Activated naive CD8-positive, alpha-beta T cell treated with anti-CD3 and anti-CD28 coated beads, Interleukin-2, amount 10 ng/mL, durations not matched to agents 7 days and 5 days (primary cell): ENCODE results near the gene TUT7. TPM values are rescaled to one million over a fixed set of nuclear protein-coding genes. Genes with fewer than 3 reads are reported as not detected.

Source experiments
- ATAC-seq: fragments of 150-1000 bp; cut with Tn5 transposase; one replicate; pipeline ENCODE4 v1.10.0; 2021; ENCODE audit warnings: low read depth, moderate library complexity
- POLR2A ChIA-PET: fragments of 350-600 bp; sonication (Branson Sonifier 250); formaldehyde crosslinking; loops from one replicate; lab custom pipeline; 2021; ENCODE audit warnings: antibody characterized with exemption; lab: Charles Lee
- DNase-seq: peaks from one replicate; pipeline ENCODE4 v3.0.0; 2021
- H3K27ac Mint-ChIP-seq: one replicate; pipeline ENCODE4 v1.8.0; 2022; ENCODE audit warnings: mild to moderate bottlenecking, mixed read lengths
- H3K27me3 Mint-ChIP-seq: one replicate; pipeline ENCODE4 v1.8.0; 2022; ENCODE audit warnings: mild to moderate bottlenecking, moderate library complexity, mixed read lengths
- H3K36me3 Mint-ChIP-seq: one replicate; pipeline ENCODE4 v1.8.0; 2021; ENCODE audit warnings: mild to moderate bottlenecking, mixed read lengths
- H3K4me1 Mint-ChIP-seq: one replicate; pipeline ENCODE4 v1.8.0; 2021; ENCODE audit warnings: mixed read lengths
- H3K4me3 Mint-ChIP-seq: one replicate; pipeline ENCODE4 v1.8.0; 2022; ENCODE audit warnings: mild to moderate bottlenecking, moderate library complexity, mixed read lengths
- H3K9me3 Mint-ChIP-seq: one replicate; pipeline ENCODE4 v1.8.0; 2021; ENCODE audit warnings: mixed read lengths
- total RNA-seq, 2 experiments: library from RNA; stranded (reverse); gene quantifications; one replicate each; pipeline ENCODE4 v1.2.3, GENCODE V29; 2021

Gene TUT7
- total RNA-seq, 2 experiments from 2014 or later: 46.6 to 49.3 TPM

DNA sequence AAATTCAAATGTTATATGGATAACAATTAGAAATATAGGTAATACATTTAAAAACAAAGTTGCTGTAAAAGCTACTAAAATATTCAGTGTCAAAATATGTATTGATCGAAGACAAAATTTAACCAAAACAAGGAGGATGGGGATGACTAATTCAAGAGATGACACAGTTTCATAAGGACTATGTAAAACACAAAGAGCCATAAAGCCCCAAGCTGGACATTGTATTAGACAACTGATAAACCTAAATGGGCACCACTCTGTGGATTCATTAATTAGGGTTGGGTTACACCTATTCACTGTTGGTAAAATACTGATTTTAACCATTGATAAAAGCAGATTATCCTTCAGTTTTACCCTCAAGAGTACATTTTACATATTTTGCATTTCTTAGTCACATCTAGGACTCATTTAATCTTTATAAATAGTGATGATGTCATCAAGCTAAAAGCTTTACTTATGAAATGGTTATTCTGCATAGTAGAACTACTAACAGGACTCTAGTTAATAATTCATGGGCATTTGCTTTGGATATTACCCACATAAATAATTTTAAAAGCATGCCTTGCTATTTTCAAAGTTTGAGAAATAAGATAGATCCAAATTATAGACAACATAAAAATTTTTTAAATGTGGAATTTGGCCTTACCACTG lies 13.7 kb downstream of the TUT7 start:
- Mint-ChIP-seq H3K36me3 (peaks cover 43% of the 10 kb centered on the region), H3K4me3 (no peak overlapping the region), H3K9me3 (no peaks in the 10 kb centered on the region), H3K27me3 (no peaks in the 10 kb centered on the region), H3K27ac (no peak overlapping the region), H3K4me1 (peaks cover 22% of the 10 kb centered on the region)
- no peak for DNase-seq
- no peak for ATAC-seq
- POLR2A ChIA-PET: interaction anchor here (0.9 to 1.5 kb wide), 2 partner anchors 10 to 58 kb away, joined by 3 to 4 read pairs; partner anchors contain the start of gene ISCA1

DNA sequence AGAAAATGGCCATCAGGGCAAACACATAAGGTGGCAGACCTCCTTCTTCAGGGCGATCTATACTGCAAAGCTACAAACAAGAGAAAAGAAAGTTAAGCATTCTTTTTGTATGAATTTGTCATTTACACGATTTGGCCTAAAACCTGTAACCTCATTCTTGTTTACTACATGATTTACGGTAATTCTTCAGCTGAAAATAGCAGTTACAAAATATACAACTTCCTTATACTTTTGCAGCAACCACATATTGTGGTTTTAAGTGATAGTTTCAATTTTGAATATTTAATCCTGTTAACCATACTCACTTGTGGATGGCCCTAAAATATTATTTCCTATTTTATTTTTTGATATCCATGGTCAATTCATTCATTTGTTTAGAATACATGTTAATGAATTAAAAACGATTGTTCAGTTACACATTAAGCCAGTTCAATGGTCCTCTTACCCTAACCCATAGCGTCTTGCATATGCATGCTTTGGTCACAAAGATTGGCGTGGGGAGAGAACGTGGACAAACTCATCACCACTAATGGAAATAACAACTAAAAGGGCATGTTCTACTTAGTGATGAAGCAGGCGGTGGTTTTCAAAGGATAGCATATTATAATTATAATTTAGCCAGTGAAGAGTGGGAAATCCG lies 16.6 kb downstream of the TUT7 start:
- H3K36me3 Mint-ChIP-seq: peaks cover 60% of the 10 kb centered on the region
- POLR2A ChIA-PET: interaction anchor here (1.6 to 1.9 kb wide), 2 partner anchors 16 to 55 kb away, joined by 7 to 8 read pairs; partner anchors contain the start of genes ISCA1 and TUT7
- H3K9me3 Mint-ChIP-seq: peaks cover 1% of the 10 kb centered on the region
- DNase-seq (no peak), ATAC-seq (peak; percentile 53)
- peaks cover 23% of the 10 kb centered on the region for H3K4me1 Mint-ChIP-seq
- peak overlapping the region; percentile 77 for H3K4me3 Mint-ChIP-seq
- no peaks in the 10 kb centered on the region for H3K27me3 Mint-ChIP-seq
- peak overlapping the region; percentile 77 for H3K27ac Mint-ChIP-seq

GRCh38 chr9:86336058-86336457 lies 18.2 kb downstream of the TUT7 start:
- ATAC-seq (no peak), DNase-seq (no peak)
- POLR2A ChIA-PET: no interaction called here
- no peak overlapping the region for H3K4me3 Mint-ChIP-seq
- no peak overlapping the region for H3K27ac Mint-ChIP-seq
- peaks cover 23% of the 10 kb centered on the region for H3K4me1 Mint-ChIP-seq
- H3K27me3 Mint-ChIP-seq: no peaks in the 10 kb centered on the region
- peaks cover 59% of the 10 kb centered on the region for H3K36me3 Mint-ChIP-seq
- H3K9me3 Mint-ChIP-seq: peaks cover 3% of the 10 kb centered on the region

- Mint-ChIP-seq H3K9me3 (peaks cover 3% of the 10 kb centered on the region), H3K4me3 (no peak overlapping the region), H3K27ac (no peak overlapping the region), H3K36me3 (peaks cover 53% of the 10 kb centered on the region), H3K27me3 (no peaks in the 10 kb centered on the region), H3K4me1 (peaks cover 17% of the 10 kb centered on the region)
- DNase-seq: no peak
- POLR2A ChIA-PET: no interaction called here
- no peak for ATAC-seq
These were observed 20.6 kb downstream of the TUT7 start for GRCh38 chr9:86333651-86334050.

DNA sequence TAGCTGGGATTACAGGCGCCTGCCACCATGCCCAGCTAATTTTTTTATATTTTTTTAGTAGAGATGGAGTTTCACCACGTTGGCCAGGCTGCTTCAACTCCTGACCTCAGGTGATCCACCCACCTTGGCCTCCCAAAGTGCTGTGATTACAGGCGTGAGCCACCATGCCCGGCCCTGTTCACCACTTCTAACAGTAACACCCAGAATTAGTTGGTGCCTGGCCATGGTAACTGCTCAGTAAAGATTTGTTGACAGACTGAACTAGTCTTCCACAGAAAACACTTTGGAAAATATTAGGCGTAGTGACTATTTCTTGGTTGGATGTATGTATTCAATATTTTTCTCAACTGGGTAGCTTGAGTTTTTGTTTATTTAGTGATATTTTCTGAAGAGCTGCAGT lies 24.0 kb downstream of the TUT7 start:
- Mint-ChIP-seq H3K4me1 (peaks cover 2% of the 10 kb centered on the region), H3K36me3 (peaks cover 34% of the 10 kb centered on the region), H3K4me3 (no peak overlapping the region), H3K9me3 (peaks cover 3% of the 10 kb centered on the region), H3K27me3 (no peaks in the 10 kb centered on the region), H3K27ac (no peak overlapping the region)
- POLR2A ChIA-PET: no interaction called here
- no peak for ATAC-seq
- DNase-seq: no peak

DNA sequence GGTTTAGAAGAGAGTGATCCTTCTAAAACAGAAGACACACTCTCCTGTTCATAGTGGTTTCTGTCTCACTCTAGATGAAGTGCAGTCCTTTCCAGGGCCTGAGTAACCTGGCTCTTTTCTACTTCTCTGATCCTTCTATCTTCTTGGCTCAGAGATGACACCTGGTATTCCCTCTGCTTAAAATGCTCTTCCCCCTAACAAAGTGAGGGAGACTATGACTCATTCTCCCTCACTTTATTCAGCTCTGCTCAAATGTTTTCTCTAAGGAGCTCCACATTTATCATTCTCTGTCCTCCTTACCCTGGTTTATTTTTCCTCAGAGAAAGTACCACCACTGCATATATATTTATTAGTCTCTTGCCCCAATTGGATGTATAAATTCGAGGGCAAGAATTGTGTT lies 24.6 kb downstream of the TUT7 start:
- Mint-ChIP-seq H3K9me3 (peaks cover 3% of the 10 kb centered on the region), H3K4me1 (no peaks in the 10 kb centered on the region), H3K4me3 (no peak overlapping the region), H3K36me3 (peaks cover 32% of the 10 kb centered on the region), H3K27me3 (no peaks in the 10 kb centered on the region), H3K27ac (no peak overlapping the region)
- POLR2A ChIA-PET: interaction anchor here (0.7 kb wide), 1 partner anchor 8 kb away, joined by 4 read pairs; no protein-coding TSS in a partner anchor
- DNase-seq: no peak
- ATAC-seq: no peak

GRCh38 chr9:86328156-86328555 lies 26.1 kb downstream of the TUT7 start:
- no peak overlapping the region for H3K27ac Mint-ChIP-seq
- no peaks in the 10 kb centered on the region for H3K27me3 Mint-ChIP-seq
- no peak for DNase-seq
- peaks cover 32% of the 10 kb centered on the region for H3K36me3 Mint-ChIP-seq
- ATAC-seq: no peak
- H3K9me3 Mint-ChIP-seq: peaks cover 2% of the 10 kb centered on the region
- H3K4me1 Mint-ChIP-seq: no peaks in the 10 kb centered on the region
- no peak overlapping the region for H3K4me3 Mint-ChIP-seq
- POLR2A ChIA-PET: no interaction called here

- POLR2A ChIA-PET: no interaction called here
- no peaks in the 10 kb centered on the region for H3K9me3 Mint-ChIP-seq
- H3K4me3 Mint-ChIP-seq: no peak overlapping the region
- ATAC-seq (no peak), DNase-seq (no peak)
- H3K27me3 Mint-ChIP-seq: no peaks in the 10 kb centered on the region
- H3K4me1 Mint-ChIP-seq: no peaks in the 10 kb centered on the region
- no peak overlapping the region for H3K27ac Mint-ChIP-seq
- peaks cover 26% of the 10 kb centered on the region for H3K36me3 Mint-ChIP-seq
These were observed 27.7 kb downstream of the TUT7 start for GRCh38 chr9:86326536-86326935.

DNA sequence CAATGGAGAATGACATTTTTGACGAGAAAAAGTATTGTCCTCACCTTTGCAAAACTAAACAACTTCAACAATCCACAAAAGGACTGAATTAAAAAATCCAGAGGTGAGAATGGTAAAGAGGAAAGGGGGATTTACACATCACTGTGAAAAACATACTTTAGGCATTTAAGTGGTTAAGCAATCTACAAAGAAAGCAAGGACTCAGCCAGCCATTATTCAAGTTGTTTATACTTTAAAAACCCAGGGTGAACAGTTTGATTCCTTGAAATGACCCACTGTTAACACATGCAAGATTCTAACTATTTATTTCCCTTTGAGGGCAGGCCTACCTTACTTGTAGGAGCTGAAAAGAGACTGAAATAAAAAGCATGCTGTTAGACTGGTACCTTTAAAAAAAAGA lies 29.3 kb downstream of the TUT7 start:
- POLR2A ChIA-PET: interaction anchor here (0.6 kb wide), 1 partner anchor 42 kb away, joined by 5 read pairs; the partner anchor contains the start of gene ISCA1

GRCh38 chr9:86324308-86324707 lies 29.9 kb downstream of the TUT7 start:
- DNase-seq: no peak
- Mint-ChIP-seq H3K4me3 (no peak overlapping the region), H3K27ac (no peak overlapping the region), H3K9me3 (no peaks in the 10 kb centered on the region), H3K4me1 (no peaks in the 10 kb centered on the region), H3K36me3 (peaks cover 35% of the 10 kb centered on the region), H3K27me3 (no peaks in the 10 kb centered on the region)
- no peak for ATAC-seq
- POLR2A ChIA-PET: interaction anchor here (0.6 kb wide), 1 partner anchor 42 kb away, joined by 5 read pairs; the partner anchor contains the start of gene ISCA1

More for the DNA sequence above, 29.3 kb downstream of the TUT7 start:
- DNase-seq: no peak
- H3K4me3 Mint-ChIP-seq: no peak overlapping the region
- H3K4me1 Mint-ChIP-seq: no peaks in the 10 kb centered on the region
- no peak overlapping the region for H3K27ac Mint-ChIP-seq
- no peak for ATAC-seq
- H3K9me3 Mint-ChIP-seq: no peaks in the 10 kb centered on the region
- no peaks in the 10 kb centered on the region for H3K27me3 Mint-ChIP-seq
- peaks cover 36% of the 10 kb centered on the region for H3K36me3 Mint-ChIP-seq

- H3K4me1 Mint-ChIP-seq: no peaks in the 10 kb centered on the region
- no peaks in the 10 kb centered on the region for H3K9me3 Mint-ChIP-seq
- H3K27ac Mint-ChIP-seq: peak overlapping the region; percentile 31
- H3K36me3 Mint-ChIP-seq: peaks cover 36% of the 10 kb centered on the region
- ATAC-seq (no peak), DNase-seq (no peak)
- no peaks in the 10 kb centered on the region for H3K27me3 Mint-ChIP-seq
- POLR2A ChIA-PET: no interaction called here
- H3K4me3 Mint-ChIP-seq: no peak overlapping the region
These were observed 31.1 kb downstream of the TUT7 start for GRCh38 chr9:86322973-86323644.

GRCh38 chr9:86321373-86321772 lies 32.8 kb downstream of the TUT7 start:
- Mint-ChIP-seq H3K4me3 (no peak overlapping the region), H3K4me1 (no peaks in the 10 kb centered on the region), H3K27ac (no peak overlapping the region), H3K9me3 (no peaks in the 10 kb centered on the region), H3K27me3 (no peaks in the 10 kb centered on the region), H3K36me3 (peaks cover 36% of the 10 kb centered on the region)
- no peak for DNase-seq
- no peak for ATAC-seq
- POLR2A ChIA-PET: interaction anchor here (0.7 to 1.5 kb wide), 2 partner anchors 8 to 17 kb away, joined by 3 to 4 read pairs; no protein-coding TSS in a partner anchor

GRCh38 chr9:86318187-86318586 lies 36.0 kb downstream of the TUT7 start:
- ATAC-seq (no peak), DNase-seq (no peak)
- H3K36me3 Mint-ChIP-seq: peaks cover 46% of the 10 kb centered on the region
- no peaks in the 10 kb centered on the region for H3K27me3 Mint-ChIP-seq
- no peak overlapping the region for H3K4me3 Mint-ChIP-seq
- no peak overlapping the region for H3K27ac Mint-ChIP-seq
- no peaks in the 10 kb centered on the region for H3K9me3 Mint-ChIP-seq
- POLR2A ChIA-PET: no interaction called here
- H3K4me1 Mint-ChIP-seq: peaks cover 9% of the 10 kb centered on the region
